Activated CD4-positive, alpha-beta T cell treated with anti-CD3 and anti-CD28 coated beads for 48 hours (primary cell): Measurements from ENCODE around the gene PIGP.
"Not testable (repeated sequence)": the region's sequence is repeated elsewhere in the genome, so short reads cannot be mapped to it uniquely, and the experiment has no call there.

Source experiments
- DNase-seq: peaks from one replicate; pipeline ENCODE4 v3.0.0-alpha.2; 2020

PIGP gene

DNA sequence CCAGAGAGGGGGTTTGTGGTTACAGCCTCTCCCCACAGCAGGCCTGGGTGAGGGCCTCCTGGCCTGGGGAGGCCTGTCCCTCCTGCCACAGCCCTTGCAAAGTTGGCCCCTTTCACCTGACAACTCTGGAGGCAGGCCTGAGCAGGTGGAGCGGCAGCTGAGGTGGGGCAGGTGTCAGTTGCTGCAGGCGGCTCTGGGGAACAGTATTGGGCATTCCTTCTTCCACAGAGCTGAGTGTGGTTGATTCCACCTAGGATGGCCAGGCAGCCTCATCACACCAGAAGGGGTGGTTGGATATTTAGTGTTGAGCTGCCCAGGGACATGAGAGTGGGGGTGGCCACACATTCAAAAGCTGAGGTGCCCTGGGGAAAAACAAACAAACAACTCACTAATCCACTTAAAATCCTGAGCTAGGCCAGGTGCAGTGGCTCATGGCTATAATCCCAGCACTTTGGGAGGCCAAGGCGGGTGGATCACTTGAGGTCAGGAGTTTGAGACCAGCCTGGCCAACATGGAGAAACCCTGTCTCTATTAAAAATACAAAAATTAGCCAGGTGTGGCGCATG, 31.1 kb downstream of the PIGP start:
- no peak for DNase-seq

DNA sequence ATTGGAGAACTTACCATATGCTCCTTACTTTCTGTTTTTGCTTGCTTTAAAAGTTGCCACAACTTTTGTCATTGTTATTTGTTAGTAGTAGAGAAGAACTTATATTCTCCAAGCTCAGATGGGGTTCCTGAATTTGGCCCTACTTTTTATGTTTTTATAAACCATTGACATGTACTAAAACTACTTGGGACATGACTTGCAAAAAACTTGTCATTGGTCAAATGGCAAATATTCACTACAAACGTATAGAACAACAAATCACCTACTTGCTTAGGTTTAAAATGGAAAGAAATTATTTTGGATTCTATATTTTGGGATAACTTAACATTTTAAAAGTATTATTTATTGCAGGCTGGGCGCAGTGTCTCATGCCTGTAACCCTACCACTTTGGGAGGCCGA, 32.7 kb downstream of the PIGP start:
- DNase-seq = no peak

GRCh38 chr21:37039411-37040075, 33.3 kb downstream of the PIGP start:
- DNase-seq = no peak

DNA sequence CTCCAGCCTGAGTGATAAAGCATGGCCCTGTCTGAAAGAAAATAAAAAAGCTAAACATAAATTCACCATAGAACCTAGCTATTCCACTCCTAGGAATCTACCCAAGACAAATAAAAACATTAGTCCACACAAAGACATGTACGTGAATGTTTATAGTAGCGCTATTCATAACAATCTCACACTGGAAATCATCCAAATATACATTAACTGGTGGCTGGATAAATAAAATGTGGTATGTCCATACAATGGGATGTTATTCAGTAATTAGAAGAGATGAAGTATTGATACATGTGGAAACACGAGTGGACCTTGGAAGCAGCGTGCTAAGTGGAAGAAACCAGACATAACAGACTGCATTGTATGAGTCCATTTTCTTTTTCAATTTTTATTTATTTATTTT, 36.7 kb downstream of the PIGP start:
- no peak for DNase-seq

DNA sequence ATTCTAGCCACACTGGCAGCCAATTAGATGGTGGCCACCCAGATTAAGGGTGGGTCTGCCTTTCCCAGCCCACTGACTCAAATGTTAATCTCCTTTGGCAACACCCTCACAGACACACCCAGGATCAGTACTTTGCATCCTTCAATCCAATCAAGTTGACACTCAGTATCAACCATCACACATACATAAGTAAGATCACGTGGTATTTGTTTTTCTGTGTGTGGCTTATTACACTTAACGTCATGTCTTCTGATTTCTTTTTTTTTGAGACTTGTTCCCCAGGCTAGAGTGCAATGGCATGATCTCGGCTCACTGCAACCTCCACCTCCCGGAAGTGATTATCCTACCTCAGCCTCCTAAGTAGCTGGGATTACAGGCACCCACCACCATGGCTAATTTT, 38.5 kb downstream of the PIGP start:
- DNase-seq = not testable (repeated sequence)

DNA sequence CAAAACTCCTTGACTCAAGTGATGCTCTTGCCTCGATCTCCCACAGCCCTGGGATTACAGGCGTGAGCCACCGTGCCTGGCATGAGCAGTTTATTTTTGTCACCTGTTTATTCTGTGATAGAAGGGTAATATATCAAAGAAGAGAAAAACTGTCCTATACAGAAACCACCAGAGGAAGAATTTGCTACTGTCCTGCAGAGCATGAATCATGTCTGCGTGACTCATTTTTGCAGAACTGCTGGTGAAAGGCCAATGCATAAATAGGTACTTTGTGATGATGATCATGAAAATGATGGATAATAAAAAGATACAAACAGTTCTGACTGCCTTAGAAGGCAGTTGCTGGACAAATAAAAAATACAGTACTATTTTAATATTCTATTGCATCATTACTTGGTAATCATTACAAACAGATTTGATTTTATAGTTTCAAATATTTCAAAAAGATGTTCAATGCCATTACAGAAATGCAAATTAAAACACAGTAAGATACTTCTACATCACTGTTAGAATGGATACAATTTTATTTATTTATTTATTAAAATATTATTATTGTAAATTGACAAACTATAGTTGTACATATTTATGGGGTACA, 39.9 kb downstream of the PIGP start:
- no peak for DNase-seq

GRCh38 chr21:37032293-37032692, 40.6 kb downstream of the PIGP start:
- DNase-seq = no peak

DNA sequence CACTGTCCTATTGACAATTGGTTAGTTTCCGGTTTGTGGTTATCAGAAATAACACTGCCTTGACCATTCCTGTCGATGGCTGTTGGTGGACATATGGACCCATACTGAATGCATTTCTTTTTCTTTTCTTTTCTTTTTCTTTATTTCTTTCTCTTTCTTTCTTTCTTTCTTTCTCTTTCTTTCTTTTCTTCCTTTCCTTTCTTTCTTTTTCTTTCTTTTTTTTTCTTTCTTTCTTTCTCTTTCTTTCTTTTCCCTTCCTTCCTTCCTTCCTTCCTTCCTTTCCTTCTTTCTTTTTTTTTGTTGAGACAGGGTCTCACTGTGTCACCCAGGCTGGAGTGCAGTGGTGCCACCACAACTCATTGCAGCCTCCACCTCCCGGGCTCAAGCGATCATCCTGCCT, 42.0 kb downstream of the PIGP start:
- DNase-seq = no peak

- DNase-seq = no peak
These were observed 44.3 kb downstream of the PIGP start for GRCh38 chr21:37028570-37028969.

DNA sequence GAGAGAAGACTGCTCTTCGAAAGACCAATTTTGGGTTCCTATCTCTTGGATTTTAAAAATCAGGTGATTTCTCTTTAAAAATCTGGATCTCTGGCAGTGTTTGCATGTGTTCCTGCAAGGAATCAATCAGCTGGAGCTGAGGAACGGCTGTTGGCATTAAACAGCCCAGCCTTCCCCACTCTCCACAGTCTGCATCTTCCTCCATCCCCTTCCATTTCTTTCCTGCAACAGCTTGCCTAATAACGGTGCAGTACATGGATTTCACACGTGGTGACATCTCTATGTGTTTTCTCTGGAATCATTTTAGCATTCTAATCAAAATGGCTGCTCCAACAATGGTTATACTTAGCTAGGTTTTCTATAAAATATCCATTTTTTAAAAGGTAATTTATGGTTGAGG, 46.4 kb downstream of the PIGP start:
- DNase-seq = no peak

- DNase-seq = no peak
These were observed 54.8 kb downstream of the PIGP start for GRCh38 chr21:37017951-37018679.
